Measurements from ENCODE around the gene ITCH. TPM values are rescaled to one million over a fixed set of nuclear protein-coding genes. Genes with fewer than 3 reads are reported as not detected.

ITCH gene
- total and polyA plus RNA-seq, 9 of the 15 experiments (the other 6 are each of a cell fraction or from before 2014, with no cell fraction given), result 7.5 to 53.0 (median 22.9) TPM

- peak; percentile 68 for TF ChIP-seq HMGXB4 (CRISPR knock-in tag; IDR thresholded peaks at IDR 0.05)
- peak; percentile 92 for TF ChIP-seq ZBTB7A (IDR thresholded peaks at IDR 0.05; ENCODE audit: borderline replicate concordance, control insufficient read depth, low read depth, low read length)
- no peak for TF ChIP-seq ZNF384 (IDR thresholded peaks at IDR 0.05; ENCODE audit: low read depth, low read length)
- TF ChIP-seq, protein P1, sequence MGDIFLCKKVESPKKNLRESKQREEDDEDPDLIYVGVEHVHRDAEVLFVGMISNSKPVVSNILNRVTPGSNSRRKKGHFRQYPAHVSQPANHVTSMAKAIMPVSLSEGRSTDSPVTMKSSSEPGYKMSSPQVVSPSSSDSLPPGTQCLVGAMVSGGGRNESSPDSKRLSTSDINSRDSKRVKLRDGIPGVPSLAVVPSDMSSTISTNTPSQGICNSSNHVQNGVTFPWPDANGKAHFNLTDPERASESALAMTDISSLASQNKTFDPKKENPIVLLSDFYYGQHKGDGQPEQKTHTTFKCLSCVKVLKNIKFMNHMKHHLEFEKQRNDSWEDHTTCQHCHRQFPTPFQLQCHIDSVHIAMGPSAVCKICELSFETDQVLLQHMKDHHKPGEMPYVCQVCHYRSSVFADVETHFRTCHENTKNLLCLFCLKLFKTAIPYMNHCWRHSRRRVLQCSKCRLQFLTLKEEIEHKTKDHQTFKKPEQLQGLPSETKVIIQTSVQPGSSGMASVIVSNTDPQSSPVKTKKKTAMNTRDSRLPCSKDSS (IDR thresholded peaks at IDR 0.05; ENCODE audit: low read depth, partially characterized antibody), result no peak
- TF ChIP-seq, protein P2, sequence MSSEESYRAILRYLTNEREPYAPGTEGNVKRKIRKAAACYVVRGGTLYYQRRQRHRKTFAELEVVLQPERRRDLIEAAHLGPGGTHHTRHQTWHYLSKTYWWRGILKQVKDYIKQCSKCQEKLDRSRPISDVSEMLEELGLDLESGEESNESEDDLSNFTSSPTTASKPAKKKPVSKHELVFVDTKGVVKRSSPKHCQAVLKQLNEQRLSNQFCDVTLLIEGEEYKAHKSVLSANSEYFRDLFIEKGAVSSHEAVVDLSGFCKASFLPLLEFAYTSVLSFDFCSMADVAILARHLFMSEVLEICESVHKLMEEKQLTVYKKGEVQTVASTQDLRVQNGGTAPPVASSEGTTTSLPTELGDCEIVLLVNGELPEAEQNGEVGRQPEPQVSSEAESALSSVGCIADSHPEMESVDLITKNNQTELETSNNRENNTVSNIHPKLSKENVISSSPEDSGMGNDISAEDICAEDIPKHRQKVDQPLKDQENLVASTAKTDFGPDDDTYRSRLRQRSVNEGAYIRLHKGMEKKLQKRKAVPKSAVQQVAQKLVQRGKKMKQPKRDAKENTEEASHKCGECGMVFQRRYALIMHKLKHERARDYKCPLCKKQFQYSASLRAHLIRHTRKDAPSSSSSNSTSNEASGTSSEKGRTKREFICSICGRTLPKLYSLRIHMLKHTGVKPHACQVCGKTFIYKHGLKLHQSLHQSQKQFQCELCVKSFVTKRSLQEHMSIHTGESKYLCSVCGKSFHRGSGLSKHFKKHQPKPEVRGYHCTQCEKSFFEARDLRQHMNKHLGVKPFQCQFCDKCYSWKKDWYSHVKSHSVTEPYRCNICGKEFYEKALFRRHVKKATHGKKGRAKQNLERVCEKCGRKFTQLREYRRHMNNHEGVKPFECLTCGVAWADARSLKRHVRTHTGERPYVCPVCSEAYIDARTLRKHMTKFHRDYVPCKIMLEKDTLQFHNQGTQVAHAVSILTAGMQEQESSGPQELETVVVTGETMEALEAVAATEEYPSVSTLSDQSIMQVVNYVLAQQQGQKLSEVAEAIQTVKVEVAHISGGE (CRISPR knock-in tag; IDR thresholded peaks at IDR 0.05), result peak in 2 of 3 experiments; percentile 41 to 95; a peak in 3 of 6 replicates
- TF ChIP-seq CTBP1 (IDR thresholded peaks at IDR 0.05; ENCODE audit: borderline replicate concordance), result peak; percentile 31; the same call in 1 of the 2 replicates
- TF ChIP-seq POLR2G (IDR thresholded peaks at IDR 0.05; ENCODE audit: low read depth, low read length), result peak; percentile 94
- peak in 1 of 2 experiments; percentile 29; a peak in 1 of 4 replicates for TF ChIP-seq MLLT1 (IDR thresholded peaks at IDR 0.05)
- peak; percentile 88 for TF ChIP-seq SUPT5H (IDR thresholded peaks at IDR 0.05)
- peak; percentile 71 for TF ChIP-seq C11orf30 (IDR thresholded peaks at IDR 0.05; ENCODE audit: low read depth)
- TF ChIP-seq MECOM (CRISPR knock-in tag; IDR thresholded peaks at IDR 0.05), result no peak
- TF ChIP-seq, protein P3, sequence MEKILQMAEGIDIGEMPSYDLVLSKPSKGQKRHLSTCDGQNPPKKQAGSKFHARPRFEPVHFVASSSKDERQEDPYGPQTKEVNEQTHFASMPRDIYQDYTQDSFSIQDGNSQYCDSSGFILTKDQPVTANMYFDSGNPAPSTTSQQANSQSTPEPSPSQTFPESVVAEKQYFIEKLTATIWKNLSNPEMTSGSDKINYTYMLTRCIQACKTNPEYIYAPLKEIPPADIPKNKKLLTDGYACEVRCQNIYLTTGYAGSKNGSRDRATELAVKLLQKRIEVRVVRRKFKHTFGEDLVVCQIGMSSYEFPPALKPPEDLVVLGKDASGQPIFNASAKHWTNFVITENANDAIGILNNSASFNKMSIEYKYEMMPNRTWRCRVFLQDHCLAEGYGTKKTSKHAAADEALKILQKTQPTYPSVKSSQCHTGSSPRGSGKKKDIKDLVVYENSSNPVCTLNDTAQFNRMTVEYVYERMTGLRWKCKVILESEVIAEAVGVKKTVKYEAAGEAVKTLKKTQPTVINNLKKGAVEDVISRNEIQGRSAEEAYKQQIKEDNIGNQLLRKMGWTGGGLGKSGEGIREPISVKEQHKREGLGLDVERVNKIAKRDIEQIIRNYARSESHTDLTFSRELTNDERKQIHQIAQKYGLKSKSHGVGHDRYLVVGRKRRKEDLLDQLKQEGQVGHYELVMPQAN (IDR thresholded peaks at IDR 0.05; ENCODE audit: borderline replicate concordance), result peak; percentile 44
- TF ChIP-seq TAF9B (IDR thresholded peaks at IDR 0.05; ENCODE audit: partially characterized antibody), result peak; percentile 74
- 0 out of 2 replicates have a peak, but pooled peaks have one; percentile 38 for TF ChIP-seq ZNF436 (CRISPR knock-in tag; IDR thresholded peaks at IDR 0.05)
- TF ChIP-seq ZBTB8A (IDR thresholded peaks at IDR 0.05; ENCODE audit: partially characterized antibody), result no peak
Measured at GRCh38 chr20:34516247-34517113, 153.4 kb downstream of the ITCH start, which contains the start of gene DYNLRB1 (continued).
